ENCODE data around the gene CD3D.

CD3D gene

DNA sequence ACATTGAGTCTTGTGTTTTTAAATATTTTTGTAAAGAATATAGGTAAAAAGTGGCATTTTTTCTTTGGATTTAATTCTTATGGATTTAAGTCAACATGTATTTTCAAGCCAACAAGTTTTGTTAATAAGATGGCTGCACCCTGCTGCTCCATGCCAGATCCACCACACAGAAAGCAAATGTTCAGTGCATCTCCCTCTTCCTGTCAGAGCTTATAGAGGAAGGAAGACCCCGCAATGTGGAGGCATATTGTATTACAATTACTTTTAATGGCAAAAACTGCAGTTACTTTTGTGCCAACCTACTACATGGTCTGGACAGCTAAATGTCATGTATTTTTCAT lies 38.3 kb downstream of the CD3D start:
- DNase-seq (ENCODE audit: low read depth, low spot score): no peak

DNA sequence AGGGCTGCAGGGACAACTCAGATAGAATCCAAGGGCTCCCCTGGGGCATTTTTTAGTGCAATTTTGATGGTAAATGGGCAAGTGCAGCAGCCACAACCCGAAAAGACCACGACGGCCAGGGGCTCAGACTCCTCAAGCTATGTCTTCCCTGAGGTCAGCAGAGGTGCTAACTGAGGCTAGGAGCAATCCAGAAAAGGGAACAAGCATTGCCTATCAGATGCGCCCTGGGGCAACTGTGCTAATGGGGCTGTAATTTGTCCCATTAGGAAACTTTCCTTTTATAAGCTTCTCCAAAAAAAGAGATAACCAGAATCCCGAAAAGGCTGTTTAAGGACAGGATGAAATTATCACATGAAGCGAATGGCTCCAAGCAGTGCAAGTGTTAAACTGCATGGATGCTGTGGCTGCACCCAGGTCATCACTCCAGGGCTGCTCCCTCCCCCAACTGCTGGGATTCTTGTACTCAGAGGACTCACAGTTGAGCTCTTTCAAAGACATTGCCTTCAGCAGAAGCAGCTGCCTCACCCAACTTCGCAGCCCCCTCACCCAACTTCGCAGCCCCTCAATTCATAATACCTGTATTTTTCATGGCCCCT lies 40.8 kb downstream of the CD3D start:
- DNase-seq (ENCODE audit: low read depth, low spot score): no peak

DNA sequence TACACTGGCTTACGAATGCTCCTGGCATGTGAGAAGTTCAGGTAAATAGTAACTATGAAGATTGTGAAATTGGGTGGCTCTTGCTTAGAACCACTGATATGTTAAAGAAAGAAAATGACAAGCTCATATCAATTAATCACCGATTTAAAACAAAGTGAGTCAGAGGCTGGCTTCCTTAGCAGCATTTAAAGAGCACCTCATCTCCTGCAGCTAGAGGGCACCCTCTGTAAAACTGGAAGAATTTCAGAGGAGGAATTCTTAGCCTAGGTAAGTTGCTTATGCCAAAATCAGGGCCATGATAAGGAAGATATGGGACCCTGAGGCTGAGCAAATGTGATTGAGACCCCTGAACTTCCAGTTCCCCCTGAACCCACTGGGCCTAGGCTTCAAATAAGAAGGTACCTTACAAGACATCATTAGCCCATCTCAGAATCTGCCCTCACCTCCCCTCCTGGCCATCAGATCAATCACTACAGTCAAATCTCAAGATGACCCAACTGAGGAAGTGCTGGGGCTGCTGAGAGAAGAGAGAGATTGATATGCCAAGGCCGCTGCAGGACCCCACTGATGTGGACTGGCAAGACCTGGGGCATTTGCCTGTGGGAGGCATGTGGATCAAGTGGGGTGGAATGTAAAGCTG lies 46.6 kb downstream of the CD3D start:
- no peak for DNase-seq (ENCODE audit: low read depth, low spot score)

DNA sequence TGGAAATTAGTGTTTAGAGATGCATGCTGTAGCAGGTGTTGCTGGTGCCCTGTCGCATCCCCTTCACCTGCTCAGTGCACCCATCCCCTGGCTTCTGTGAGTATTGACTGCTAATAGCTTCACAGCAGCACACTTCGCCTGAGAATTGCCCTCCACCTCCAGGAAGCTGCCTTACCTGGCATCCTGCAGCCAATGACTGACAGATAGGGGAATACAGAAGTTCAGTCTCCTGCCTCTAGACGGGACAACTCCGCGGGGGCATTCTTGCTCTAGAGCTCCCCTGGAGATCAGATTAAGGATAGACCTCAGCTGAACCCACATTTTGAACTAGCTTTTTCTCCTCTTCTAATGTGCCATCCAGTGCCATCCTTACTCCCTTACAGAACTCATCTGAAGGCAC lies 47.3 kb downstream of the CD3D start:
- no peak for DNase-seq (ENCODE audit: low read depth, low spot score)

DNA sequence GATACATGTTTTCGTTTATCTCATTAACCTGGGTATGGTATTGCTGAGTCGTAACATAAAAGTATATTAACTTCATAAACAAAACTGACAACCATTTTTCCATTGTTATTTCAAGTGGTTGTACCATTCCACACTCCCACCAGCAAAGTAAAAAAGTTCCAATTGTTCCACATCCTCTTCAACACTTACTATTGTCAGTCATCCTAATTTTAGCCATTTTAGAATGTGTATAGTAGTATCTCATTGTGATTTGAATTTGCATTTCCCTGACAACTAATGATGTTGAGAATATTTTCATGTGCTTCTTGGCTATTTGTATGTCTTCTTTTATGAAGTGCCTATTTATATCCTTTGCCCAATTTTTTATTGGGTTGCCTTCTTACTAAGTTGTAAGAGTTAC lies 48.5 kb downstream of the CD3D start:
- DNase-seq (ENCODE audit: low read depth, low spot score): no peak

DNA sequence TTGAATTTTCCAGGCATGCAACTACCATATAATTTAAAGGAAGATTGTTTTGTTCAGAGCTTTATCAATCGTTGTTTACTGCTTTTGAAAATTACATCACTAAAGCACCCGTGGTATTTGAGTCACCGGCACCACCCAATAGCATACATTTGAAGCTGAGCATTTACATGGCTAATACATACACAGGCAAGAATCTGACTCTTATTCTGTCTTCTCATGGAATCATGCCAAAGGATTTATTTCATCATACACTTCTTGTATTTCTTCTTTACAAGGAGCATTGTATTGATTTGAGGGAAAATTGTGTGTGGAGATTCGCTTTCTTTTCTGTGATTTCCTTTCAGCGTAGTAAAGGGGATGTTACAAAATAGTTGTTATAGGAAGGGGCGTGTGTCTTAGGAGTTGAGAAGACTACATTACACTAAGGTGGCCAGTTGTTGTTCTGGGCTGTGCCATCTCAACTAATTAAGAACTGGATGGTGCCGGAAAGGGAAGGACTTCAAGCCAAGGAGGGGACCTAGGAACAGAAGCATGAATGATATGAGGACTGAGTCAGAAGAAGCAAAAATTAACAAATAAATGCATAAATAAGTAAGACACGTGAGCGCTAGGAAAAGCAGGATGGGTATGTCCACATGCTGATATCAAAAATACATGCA lies 50.9 kb downstream of the CD3D start:
- DNase-seq (ENCODE audit: low read depth, low spot score): no peak

DNA sequence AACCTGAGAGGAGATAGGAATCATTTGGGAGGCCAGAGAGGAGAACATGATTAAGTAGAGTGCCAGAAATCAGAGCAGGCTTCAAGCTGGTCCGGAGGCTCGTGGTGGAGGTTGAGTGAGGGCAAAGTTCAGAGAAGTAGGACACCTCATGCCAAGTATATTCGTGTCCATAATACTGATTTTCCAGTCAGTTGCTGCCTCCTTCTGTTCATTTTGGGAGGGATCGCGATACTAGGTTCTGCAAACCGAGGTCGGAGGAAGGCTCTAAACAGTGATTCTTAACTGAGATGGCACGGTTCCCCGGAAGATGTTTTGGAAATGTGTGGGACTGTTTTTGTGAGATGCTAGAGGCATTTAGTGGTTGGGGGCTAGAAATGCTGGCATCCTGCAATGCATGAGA lies 51.6 kb downstream of the CD3D start:
- no peak for DNase-seq (ENCODE audit: low read depth, low spot score)

DNA sequence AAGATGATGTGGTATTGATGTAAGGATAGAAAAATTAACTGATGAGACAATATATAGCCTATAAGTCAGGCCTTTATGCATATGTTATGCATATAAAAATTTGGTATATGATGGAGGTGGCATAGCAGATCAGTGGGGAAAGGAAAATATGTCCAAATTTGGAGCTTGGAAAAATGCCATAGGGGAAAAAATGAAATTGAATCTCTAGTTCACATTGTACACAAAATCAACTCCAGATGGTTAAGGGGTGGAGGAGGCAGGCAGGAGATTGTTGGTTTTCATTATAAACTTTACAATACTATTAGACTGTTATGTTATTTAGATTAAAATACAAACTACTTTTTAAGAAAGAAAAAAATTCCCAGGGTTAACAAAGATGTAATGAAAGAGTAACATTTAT lies 53.1 kb downstream of the CD3D start:
- DNase-seq (ENCODE audit: low read depth, low spot score): no peak

All from astrocyte of the hippocampus (primary cell).